NT2/D1 (cell line): ENCODE measurements around the gene P2RX6.

Experiments
- SUZ12 ChIP-seq: IDR thresholded peaks from 2 replicates; pipeline ENCODE4 v1.6.1; 2011; ENCODE audit not compliant: insufficient read length, insufficient read depth; ENCODE audit errors: extremely low read depth
- ZNF274 ChIP-seq: IDR thresholded peaks from 2 replicates; pipeline ENCODE4 v1.6.1; 2011; ENCODE audit warnings: mild to moderate bottlenecking, low read depth, low read length

GRCh38 chr22:21054046-21054713, 39.2 kb downstream of the P2RX6 start:
- TF ChIP-seq ZNF274, result no peak
- TF ChIP-seq SUZ12, result no peak
